Upper lobe of left lung (tissue), 4 donors: ENCODE results near the gene APCDD1.

Source experiments
- EP300 ChIP-seq, 4 donors: sonication (generic); formaldehyde crosslinking; IDR thresholded peaks; one replicate each; pipeline ENCODE4 v1.5.1; 2017; ENCODE audit warnings: antibody characterized with exemption in 4 of 4, control low read depth in 2 of 4
- TF ChIP-seq, protein P1 (sequence below), 6 experiments: fragments of 450-650 bp in 4 of 6; fragments of 200-600 bp in 2 of 6; sonication (generic) in 2 of 6; IDR thresholded peaks; one replicate each; pipeline ENCODE4 v1.5.1; 2016 to 2019; ENCODE audit warnings: antibody characterized with exemption in 6 of 6

DNA sequence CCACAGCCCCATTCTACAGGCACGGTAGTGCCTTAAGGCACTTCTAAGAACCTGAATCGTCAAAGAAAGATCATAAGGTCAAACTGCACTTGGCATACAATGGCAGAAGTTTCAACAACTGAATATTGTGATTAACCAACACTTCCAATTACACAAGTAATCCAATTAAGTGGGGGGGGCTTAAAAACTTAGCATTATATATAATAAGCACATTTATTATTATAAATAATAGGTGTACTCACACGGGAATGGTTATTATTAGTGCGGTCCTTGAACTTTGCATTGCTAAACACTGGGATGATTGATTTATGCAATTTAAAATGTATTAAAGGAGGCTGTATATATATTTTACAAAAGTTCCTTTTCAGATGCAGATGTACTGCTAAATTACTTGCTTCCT is 7.6 kb downstream of the APCDD1 start:
- TF ChIP-seq EP300 (IDR thresholded peaks at IDR 0.05) = no peak
- TF ChIP-seq, protein P1, sequence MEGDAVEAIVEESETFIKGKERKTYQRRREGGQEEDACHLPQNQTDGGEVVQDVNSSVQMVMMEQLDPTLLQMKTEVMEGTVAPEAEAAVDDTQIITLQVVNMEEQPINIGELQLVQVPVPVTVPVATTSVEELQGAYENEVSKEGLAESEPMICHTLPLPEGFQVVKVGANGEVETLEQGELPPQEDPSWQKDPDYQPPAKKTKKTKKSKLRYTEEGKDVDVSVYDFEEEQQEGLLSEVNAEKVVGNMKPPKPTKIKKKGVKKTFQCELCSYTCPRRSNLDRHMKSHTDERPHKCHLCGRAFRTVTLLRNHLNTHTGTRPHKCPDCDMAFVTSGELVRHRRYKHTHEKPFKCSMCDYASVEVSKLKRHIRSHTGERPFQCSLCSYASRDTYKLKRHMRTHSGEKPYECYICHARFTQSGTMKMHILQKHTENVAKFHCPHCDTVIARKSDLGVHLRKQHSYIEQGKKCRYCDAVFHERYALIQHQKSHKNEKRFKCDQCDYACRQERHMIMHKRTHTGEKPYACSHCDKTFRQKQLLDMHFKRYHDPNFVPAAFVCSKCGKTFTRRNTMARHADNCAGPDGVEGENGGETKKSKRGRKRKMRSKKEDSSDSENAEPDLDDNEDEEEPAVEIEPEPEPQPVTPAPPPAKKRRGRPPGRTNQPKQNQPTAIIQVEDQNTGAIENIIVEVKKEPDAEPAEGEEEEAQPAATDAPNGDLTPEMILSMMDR (IDR thresholded peaks at IDR 0.05) = no peak
